Kidney (tissue), 14 donors: ENCODE results near the gene CD151. TPM values are rescaled to one million over a fixed set of nuclear protein-coding genes. Genes with fewer than 3 reads are reported as not detected.

ENCODE experiments used
- DNase-seq, 5 donors: peaks; one replicate each; pipeline ENCODE4 v3.0.0-alpha.2; 2013 to 2020
- FAIRE-seq: peaks from 2 replicates; lab custom pipeline; 2012; peaks lifted over from hg19 to GRCh38; lab: Jason Lieb, UNC
- H3K27ac ChIP-seq, 2 donors: one replicate each; pipeline ENCODE4 v1.7.0; 2013; ENCODE audit warnings: low read depth in 2 of 2, low read length in 2 of 2, inconsistent platforms in 1 of 2
- H3K27me3 ChIP-seq: one replicate; pipeline ENCODE4 v1.7.1; 2013; ENCODE audit warnings: low read length, inconsistent platforms; ENCODE audit not compliant: control insufficient read depth, insufficient read depth
- H3K36me3 ChIP-seq, 3 donors: one replicate each; pipeline versions ENCODE4 v1.7.0 to v1.7.1; 2013; ENCODE audit warnings: low read length in 3 of 3, control low read depth in 1 of 3, inconsistent platforms in 1 of 3; ENCODE audit not compliant: insufficient read depth in 3 of 3, control insufficient read depth in 2 of 3
- H3K4me1 ChIP-seq, 3 donors: one replicate each; pipeline versions ENCODE4 v1.7.0 to v1.7.1; 2013; ENCODE audit warnings: low read length in 3 of 3, inconsistent platforms in 1 of 3, low read depth in 1 of 3; ENCODE audit not compliant: control insufficient read depth in 2 of 3, insufficient read depth in 2 of 3
- H3K4me3 ChIP-seq, 3 donors: one replicate each; pipeline versions ENCODE4 v1.7.0 to v1.8.1; 2013; ENCODE audit warnings: low read length in 3 of 3, control low read depth in 1 of 3, inconsistent platforms in 1 of 3
- H3K9ac ChIP-seq, 3 donors: one replicate each; pipeline versions ENCODE4 v1.7.0 to v1.7.1; 2013; ENCODE audit warnings: low read length in 3 of 3, control low read depth in 1 of 3, inconsistent platforms in 1 of 3
- H3K9me3 ChIP-seq, 3 donors: one replicate each; pipeline versions ENCODE4 v1.7.0 to v1.7.1; 2013; ENCODE audit warnings: low read length in 3 of 3, control low read depth in 1 of 3, inconsistent platforms in 1 of 3; ENCODE audit not compliant: control insufficient read depth in 2 of 3, insufficient read depth in 1 of 3
- CTCF ChIP-seq: IDR thresholded peaks from 3 replicates; pipeline ENCODE4 v1.5.1; 2012; ENCODE audit warnings: mild to moderate bottlenecking, moderate library complexity, borderline replicate concordance; ENCODE audit not compliant: insufficient read depth; ENCODE audit errors: extremely low read depth
- intact Hi-C: fragments of 100-400 bp; cut with DNase I; formaldehyde crosslinking; loops from one replicate; pipeline ENCODE4 v1.11.1; 2022
- polyA plus RNA-seq: library from polyadenylated mRNA; stranded (reverse); fragments of 350-450 nt; fragmentation: Illumina TruSeq; extraction: RNeasy Lipid Tissue Mini Kit (QIAGEN cat#74804); gene quantifications from one replicate; pipeline ENCODE4 v1.2.3, GENCODE V29; 2014; ENCODE audit warnings: low read depth, low replicate concordance; ENCODE audit not compliant: insufficient read depth
- total RNA-seq: library from RNA; stranded (reverse); fragmentation: NEBNext Ultra II Directional; extraction: Animal tissue kit (Norgen Biotek cat#: 25700); gene quantifications from one replicate; pipeline ENCODE4 v1.2.1, GENCODE V29; 2021
- donor health status: control.
- donor health status: control.
- donor health status: control.
- donor health status: control.
- donor health status: control.
- donor health status: DM: yes; HTN: yes; CAD: no.
- donor health status: Normal renal cell carcinoma (clear cell type).

Gene CD151
- total and polyA plus RNA-seq, 2 donors from 2014 or later = 379 to 476 TPM

DNA sequence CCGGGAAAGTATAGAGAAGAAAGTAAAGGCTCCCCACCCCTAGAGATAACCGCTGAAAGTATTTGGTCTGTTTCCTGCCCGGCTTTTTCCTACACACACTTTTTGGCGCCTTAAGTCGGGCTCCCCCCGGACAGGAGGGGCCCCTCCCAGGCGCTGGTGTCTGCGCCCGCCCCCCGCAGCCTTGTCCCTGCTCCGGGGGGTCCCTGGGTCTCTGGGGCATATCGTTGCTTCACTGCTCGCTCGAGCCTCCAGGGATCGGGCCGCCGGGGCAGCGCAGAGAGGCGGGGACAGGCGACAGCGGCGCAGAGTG is 6.0 kb upstream of the CD151 start:
- H3K36me3 ChIP-seq = peaks cover 0 to 2% (median 0%) of the 10 kb centered on the region in 3 donors
- peak overlapping the region in 1 of 2 donors; percentile 32 for H3K27ac ChIP-seq
- H3K9ac ChIP-seq = peak overlapping the region in 1 of 3 donors; percentile 34
- peaks cover 0 to 42% (median 19%) of the 10 kb centered on the region in 3 donors for H3K4me1 ChIP-seq
- intact Hi-C loops = no loop called here
- peak in 2 of 5 donors; percentile 31 to 72 for DNase-seq
- no peak overlapping the region for H3K4me3 ChIP-seq
- no peaks in the 10 kb centered on the region for H3K27me3 ChIP-seq
- H3K9me3 ChIP-seq = no peaks in the 10 kb centered on the region
- FAIRE-seq = no peak
- no peak for TF ChIP-seq CTCF

DNA sequence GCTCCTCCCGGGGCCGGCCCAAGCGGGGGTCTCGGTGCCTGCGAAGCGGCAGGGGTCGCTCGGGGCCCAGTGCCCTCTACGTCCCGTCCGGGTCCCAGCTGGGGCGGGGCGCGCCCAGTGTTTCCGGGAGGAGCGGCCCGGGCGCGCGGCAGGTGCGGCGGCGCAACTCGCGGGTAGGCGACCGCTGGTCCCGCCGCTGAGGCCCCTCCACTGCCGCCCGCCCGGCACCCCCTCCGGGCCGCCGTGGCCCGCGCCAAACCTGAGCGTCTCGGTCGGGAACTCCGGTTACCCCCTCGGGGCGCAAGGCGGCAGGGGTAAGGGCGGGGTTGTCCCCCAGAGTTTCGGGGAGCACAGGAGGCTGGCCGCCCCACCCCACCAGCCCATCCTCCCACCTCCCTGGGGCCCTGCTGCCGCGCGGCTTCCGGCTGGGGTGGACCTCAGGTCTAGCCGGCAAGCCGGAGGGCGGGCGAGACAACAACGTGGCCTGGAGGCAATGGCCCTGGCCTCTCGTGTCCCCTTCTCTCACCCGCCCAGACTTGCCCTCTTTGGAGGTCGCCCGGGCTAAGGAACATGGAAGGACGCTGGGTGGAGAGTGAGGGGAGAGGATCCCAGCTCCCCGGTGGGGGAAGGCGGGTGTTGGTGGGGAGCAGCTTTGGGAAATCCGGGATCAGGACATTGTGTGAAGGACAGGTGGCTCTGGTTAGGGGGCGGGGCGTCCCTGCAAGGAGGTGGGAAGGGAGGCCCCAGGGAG is 5.4 kb upstream of the CD151 start:
- Histone ChIP-seq H3K27me3 (no peaks in the 10 kb centered on the region), H3K27ac (peak overlapping the region; percentile 23 to 32), H3K36me3 (no peaks in the 10 kb centered on the region), H3K9me3 (no peaks in the 10 kb centered on the region), H3K4me3 (peak overlapping the region in 1 of 3 donors; percentile 21), H3K4me1 (peaks cover 0 to 43% (median 15%) of the 10 kb centered on the region in 3 donors), H3K9ac (peak overlapping the region in 2 of 3 donors; percentile 6 to 46)
- intact Hi-C loops = no loop called here
- FAIRE-seq = no peak
- DNase-seq = peak in 3 of 5 donors; percentile 49 to 82 (median 61)
- TF ChIP-seq CTCF = no peak

GRCh38 chr11:827897-828192 is 4.9 kb upstream of the CD151 start, which contains the start of gene CRACR2B:
CRACR2B (plus strand) TSS chr11:827919; CDS start chr11:828608, 689 bp downstream.
- DNase-seq (no peak), FAIRE-seq (no peak)
- Histone ChIP-seq H3K27ac (peak within 1 kb of the TSS; percentile 23 to 63), H3K4me3 (peak within 1 kb of the TSS in 1 of 3 donors; percentile 21), H3K4me1 (peaks cover 0 to 45% (median 15%) of the 10 kb centered on the region in 3 donors), H3K27me3 (no peaks in the 10 kb centered on the region), H3K9ac (peak within 1 kb of the TSS in 2 of 3 donors; percentile 6 to 46), H3K36me3 (no peaks in the 10 kb centered on the region), H3K9me3 (no peaks in the 10 kb centered on the region)
- intact Hi-C loops = no loop called here
- TF ChIP-seq CTCF = no peak
